GM21723 (cell line): ENCODE measurements around the gene SWT1.
A peak's percentile ranks its signal among the peaks of the same experiment; 100 is the strongest.

Experiments
- ATAC-seq: cut with Tn5 transposase; IDR thresholded peaks from one replicate; pipeline ENCODE4 v1.9.1; 2021; ENCODE audit warnings: mild to moderate bottlenecking, moderate library complexity; ENCODE audit not compliant: unreplicated experiment

The SWT1 gene

DNA sequence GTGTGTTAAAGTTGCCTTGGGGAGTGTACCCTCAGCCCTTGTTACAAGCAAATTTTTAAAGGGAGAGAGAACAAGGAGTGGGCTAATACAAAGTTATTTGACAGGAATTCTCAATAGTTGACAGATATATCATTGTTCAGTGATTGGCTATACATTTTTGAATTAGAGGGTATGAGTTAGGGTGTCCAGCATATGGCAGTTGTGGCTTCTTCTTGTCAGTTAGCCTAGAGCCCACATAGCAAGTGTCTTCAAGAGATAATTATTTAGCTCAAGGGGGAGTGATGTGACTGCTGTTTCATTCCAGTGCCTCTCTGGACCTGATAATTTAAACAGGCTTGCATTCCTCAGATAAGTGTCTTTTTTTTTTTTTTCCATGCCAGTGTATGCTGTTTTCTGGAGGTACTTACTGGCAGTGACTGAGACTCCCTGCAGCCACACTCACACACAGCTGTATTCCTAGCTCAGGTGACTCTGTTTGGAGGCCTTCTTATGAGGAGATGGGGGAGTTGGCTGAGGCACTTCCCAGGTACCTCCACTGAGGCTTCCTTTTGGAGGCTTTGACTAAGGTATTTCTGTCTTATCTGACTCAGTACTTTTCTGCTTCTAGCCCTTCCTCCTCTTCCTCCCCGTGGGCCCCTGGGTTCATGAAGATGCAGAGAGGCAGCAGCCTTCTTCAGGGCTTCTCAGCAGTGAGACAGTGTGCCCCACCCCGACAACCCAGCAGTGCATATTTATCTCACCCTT lies 127.7 kb downstream of the SWT1 start:
- ATAC-seq = no peak

DNA sequence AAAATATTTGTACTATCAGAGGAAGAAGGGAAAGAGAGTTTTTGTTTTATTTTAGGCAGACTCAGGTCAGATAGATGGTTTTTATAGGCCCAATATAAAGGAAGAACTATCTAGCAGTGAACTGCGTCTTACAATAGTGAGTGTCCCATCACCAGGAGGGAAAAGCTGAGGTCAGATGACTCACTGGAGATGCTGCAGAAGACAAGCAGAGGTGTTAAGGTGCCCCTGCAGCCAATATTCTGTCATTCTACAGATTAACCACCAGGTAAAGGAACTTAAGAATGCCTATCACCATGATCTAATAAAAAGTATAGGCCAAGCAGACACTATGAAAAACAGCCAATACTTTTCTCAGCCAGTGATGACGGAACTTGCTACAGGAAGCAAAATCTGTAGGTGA lies 130.5 kb downstream of the SWT1 start:
- no peak for ATAC-seq

DNA sequence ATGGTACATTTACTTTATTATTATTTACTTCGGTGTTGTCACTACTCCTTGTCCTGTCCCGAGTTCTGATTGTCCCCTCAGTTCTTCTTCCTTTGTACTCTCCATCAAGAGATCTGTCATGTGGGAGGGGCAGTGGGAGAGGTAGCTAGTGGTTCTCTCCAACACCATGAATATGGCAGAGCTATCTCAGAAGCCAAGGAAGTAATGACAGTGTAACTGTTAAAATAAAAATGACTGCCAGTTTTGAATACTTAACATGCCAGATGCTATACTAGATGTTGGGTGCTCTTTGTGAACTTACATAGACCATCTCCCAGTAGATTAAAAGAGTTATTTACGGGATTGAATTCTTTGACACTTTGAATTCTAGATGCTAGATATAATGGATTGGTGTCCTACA lies 131.5 kb downstream of the SWT1 start:
- no peak for ATAC-seq

- no peak for ATAC-seq
Measured at GRCh38 chr1:185289880-185290279, 132.9 kb downstream of the SWT1 start.

DNA sequence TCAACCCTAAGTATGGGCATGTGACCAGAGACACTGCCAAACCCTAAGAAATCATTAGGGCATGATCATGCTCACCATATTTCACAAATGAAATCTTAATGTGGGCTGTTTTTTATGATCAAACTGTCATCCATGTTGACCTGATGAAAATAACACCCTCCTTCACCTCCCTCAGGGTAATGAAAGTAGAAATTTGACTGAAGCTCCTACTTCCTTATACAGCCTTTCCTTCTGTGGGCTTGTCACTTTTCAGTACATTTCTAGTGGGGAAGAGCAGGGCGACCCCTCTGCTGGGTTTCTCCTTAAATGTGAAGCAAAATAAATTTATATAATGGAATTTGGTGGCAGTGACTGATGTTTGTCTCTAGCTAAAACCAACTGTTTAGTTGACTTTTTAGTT lies 134.2 kb downstream of the SWT1 start:
- ATAC-seq = no peak

- ATAC-seq = no peak
Measured at GRCh38 chr1:185291652-185292051, 134.7 kb downstream of the SWT1 start.

- no peak for ATAC-seq
Measured at GRCh38 chr1:185292237-185292636, 135.3 kb downstream of the SWT1 start.

DNA sequence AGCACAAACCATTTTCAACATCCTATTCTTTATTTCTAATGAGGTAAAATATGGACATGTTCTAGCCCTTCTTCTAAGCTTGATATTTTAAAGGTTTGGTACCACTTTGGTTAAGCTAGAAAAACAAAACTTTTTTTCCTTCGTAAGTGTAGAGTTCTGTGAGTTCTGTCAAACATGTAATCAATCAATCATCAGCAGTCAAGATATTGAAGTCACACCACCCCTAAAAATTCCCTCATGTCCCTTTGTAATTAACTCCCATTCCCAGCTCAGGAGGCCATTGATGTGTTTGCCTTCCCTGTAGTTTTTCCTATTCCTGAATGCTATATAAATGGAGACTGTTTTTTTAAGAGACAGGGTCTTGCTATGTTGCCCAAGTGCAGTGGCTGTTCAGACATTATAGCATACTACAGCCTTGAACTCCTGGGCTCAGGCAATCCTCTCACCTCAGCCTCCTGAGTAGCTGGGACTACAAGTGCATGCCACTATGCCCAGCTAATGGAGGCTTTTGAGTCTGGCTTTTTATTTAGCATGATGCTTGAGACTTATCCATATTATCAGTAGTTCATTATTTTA lies 137.1 kb downstream of the SWT1 start:
- ATAC-seq = no peak

DNA sequence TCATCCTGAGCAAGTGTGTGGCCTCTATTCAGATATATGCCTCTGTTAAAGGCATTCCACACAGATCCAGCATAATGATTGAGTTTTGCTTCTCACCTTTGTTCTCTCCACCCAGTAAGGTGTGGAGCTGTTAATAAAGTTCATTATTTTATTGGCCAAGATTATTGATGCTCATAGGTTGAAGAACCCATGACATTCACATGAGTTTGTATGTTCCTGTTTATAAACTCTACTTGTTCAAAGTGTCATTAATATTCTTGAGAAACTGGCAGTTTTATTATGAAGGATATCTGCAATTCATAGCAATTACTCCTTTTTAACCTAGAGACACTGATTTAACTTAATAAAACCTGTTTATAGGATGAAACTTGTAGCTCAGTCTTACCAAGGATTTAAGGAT lies 138.1 kb downstream of the SWT1 start:
- no peak for ATAC-seq

GRCh38 chr1:185297982-185298381 lies 141.0 kb downstream of the SWT1 start:
- ATAC-seq = no peak

- ATAC-seq = no peak
Measured at GRCh38 chr1:185300152-185300551, 143.2 kb downstream of the SWT1 start.

DNA sequence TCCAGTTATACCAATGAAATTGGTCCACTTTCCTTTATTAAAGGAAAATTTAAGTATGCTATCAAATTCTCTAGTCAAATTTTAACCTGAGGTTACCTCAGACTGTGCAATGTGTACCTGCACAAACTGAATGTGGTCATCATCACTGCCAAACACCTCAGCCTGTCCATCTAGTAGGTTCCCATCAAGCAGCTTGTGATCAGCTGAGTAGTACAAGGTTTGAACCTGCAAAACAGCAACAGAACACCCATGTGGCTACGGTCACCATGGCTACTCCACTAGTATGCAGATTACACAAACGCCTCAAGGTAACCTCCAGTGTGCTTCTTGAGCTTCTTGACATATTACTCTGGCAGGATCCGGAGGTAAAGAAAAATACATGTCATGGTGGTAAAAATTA lies 148.5 kb downstream of the SWT1 start:
- ATAC-seq = no peak

GRCh38 chr1:185308126-185308525 lies 151.2 kb downstream of the SWT1 start:
- ATAC-seq = no peak

GRCh38 chr1:185309566-185309965 lies 152.6 kb downstream of the SWT1 start:
- no peak for ATAC-seq

DNA sequence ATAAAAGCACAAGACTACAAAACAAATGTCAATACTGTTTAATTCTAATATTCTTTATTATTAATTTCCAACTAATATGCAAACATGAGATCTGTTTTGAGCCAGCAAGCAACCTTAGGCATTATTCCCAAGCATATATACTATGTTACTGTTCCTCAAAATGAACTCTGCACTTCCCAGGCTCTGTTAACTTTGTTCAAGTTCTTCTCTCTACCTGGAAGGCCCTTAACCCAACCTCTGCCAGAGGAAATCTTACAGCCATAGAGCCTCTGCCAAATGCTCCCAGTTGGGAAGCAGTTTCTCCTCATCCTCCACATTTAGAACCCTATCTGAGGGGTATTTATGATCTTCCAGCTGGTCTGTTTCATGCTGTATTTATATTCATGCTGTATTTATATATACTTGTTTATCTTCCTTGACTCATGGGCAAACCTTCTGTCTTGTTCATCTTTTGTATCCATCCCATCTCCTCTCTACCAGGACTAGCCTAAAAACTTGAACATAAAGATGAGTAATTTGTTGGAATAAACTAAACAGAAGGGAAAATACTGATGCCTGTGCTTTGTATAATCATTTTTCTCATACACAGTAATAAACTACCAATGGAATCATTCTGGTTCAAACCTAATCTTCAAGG lies 154.7 kb downstream of the SWT1 start:
- ATAC-seq = no peak

DNA sequence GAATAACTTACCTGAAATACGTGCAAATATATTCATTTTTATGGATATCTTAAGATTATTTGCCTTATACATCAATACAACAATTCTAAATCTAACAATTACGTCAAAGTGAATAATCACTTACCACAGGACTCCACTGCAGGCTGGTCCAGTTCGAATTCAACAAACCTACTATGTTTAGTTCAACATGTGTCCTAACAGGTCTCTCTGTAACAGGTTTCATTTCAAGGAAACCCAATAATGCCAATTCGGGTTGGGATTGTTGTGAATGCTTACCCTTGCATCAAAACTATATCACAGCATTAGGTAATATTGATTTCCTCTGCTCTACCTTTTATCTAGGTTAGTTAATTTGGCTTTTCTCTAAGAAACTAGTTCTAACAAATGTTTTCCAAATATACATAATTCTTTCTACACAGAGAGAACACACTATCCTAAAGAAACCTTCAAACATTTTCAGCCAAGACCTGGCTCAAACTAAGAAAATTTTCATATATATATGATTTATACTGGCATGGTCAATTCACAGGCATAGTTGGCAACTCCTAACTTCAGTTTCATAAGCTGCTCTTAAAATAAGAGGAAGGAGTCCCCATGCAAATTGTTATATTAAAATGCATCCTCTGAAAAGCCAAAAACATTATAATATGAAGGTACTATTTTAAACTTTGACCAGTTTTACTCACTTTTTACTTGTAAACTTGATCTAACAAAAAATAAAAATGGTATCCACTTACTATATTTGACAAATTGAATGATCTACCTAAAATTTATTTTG lies 155.6 kb downstream of the SWT1 start:
- no peak for ATAC-seq

- no peak for ATAC-seq
Measured at GRCh38 chr1:185314411-185314810, 157.4 kb downstream of the SWT1 start.

DNA sequence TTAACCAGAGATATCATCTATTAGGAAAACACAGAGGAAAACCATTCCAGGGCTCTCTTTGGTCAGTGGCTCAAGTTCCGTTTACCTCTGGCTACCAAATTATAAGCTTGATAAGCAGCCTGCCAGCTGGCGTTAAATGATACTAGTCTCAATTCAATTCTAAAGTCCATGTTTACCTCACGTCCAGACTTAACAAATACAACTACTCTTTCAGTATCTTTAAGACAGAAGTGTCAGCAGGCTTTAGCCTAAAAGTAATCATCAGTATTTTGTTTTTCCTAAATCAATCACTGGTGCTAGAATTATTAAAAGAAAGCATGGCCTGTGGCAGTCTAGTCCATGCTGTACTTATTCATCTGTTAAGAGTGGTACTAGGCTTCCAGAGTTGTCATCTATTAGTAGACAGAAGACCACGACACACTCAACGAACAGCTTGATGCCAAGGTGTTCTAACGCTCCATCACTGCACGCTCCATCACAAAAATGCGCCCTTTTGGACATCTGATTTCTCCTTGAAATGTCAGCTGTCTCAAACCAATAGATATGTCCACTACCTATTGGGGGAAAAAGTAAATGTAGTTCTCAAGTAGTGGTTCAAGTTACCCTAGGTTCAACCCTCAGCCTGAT lies 158.6 kb downstream of the SWT1 start:
- peak; percentile 1 for ATAC-seq

GRCh38 chr1:185316163-185317033 lies 159.4 kb downstream of the SWT1 start:
- ATAC-seq = peak; percentile 54
